Mesenchymal stem cell (in vitro differentiated cells and primary cell): ENCODE results near the gene NOP9.

ENCODE experiments used
- DNase-seq: peaks from one replicate; pipeline ENCODE4 v3.0.0-alpha.2; 2013
- H2AFZ ChIP-seq: one replicate; pipeline ENCODE4 v1.6.1; 2013; ENCODE audit warnings: low read depth, mild to moderate bottlenecking, control low read depth, inconsistent platforms, low read length, moderate library complexity
- H2AK5ac ChIP-seq: 2 replicates; pipeline ENCODE4 v1.6.1; 2013; ENCODE audit warnings: low read length, moderate library complexity, mild to moderate bottlenecking, inconsistent platforms; ENCODE audit not compliant: severe bottlenecking
- H2BK120ac ChIP-seq: one replicate; pipeline ENCODE4 v1.6.1; 2013; ENCODE audit warnings: low read depth, mild to moderate bottlenecking, inconsistent platforms, low read length, moderate library complexity
- H2BK12ac ChIP-seq, 2 experiments: one replicate each; pipeline ENCODE4 v1.6.1; 2013; ENCODE audit warnings: inconsistent platforms in 2 of 2, low read length in 2 of 2, mild to moderate bottlenecking in 2 of 2, moderate library complexity in 2 of 2, control low read depth in 1 of 2
- H2BK15ac ChIP-seq: one replicate; pipeline ENCODE4 v1.6.1; 2013; ENCODE audit warnings: mild to moderate bottlenecking, low read depth, inconsistent platforms; ENCODE audit not compliant: poor library complexity, severe bottlenecking
- H2BK5ac ChIP-seq: 2 replicates; pipeline ENCODE4 v1.6.1; 2013; ENCODE audit warnings: low read depth, mild to moderate bottlenecking, low read length, control low read depth, inconsistent platforms; ENCODE audit not compliant: poor library complexity, severe bottlenecking
- H3K14ac ChIP-seq, 2 experiments: one replicate each; pipeline ENCODE4 v1.6.1; 2013; ENCODE audit warnings: inconsistent platforms in 2 of 2, low read length in 2 of 2, control low read depth in 1 of 2, mild to moderate bottlenecking in 1 of 2, moderate library complexity in 1 of 2
- H3K18ac ChIP-seq, 2 experiments: one replicate each; pipeline ENCODE4 v1.6.1; 2013; ENCODE audit warnings: inconsistent platforms in 2 of 2, low read length in 2 of 2, control low read depth in 1 of 2, low read depth in 1 of 2, mild to moderate bottlenecking in 1 of 2
- H3K23ac ChIP-seq, 2 experiments: one replicate each; pipeline ENCODE4 v1.6.1; 2013; ENCODE audit warnings: inconsistent platforms in 2 of 2, low read length in 2 of 2, mild to moderate bottlenecking in 2 of 2, moderate library complexity in 2 of 2, control low read depth in 1 of 2
- H3K27ac ChIP-seq: 2 replicates; pipeline ENCODE4 v1.5.1; 2013; ENCODE audit warnings: mild to moderate bottlenecking, moderate library complexity, low read length, control low read depth, inconsistent platforms; ENCODE audit not compliant: poor library complexity, severe bottlenecking
- H3K27me3 ChIP-seq, 2 experiments: 2 replicates each; pipeline versions ENCODE4 v1.6.1 to v1.7.0; 2013; ENCODE audit warnings: low read length in 2 of 2, mild to moderate bottlenecking in 2 of 2, moderate library complexity in 2 of 2, control low read depth in 1 of 2, inconsistent platforms in 1 of 2; ENCODE audit not compliant: control insufficient read depth in 1 of 2, insufficient read depth in 1 of 2
- H3K36me3 ChIP-seq, 2 experiments: 2 replicates each; pipeline versions ENCODE4 v1.6.1 to v1.7.0; 2013; ENCODE audit warnings: low read length in 2 of 2, control low read depth in 1 of 2, inconsistent platforms in 1 of 2, low read depth in 1 of 2, mild to moderate bottlenecking in 1 of 2; ENCODE audit not compliant: insufficient read depth in 2 of 2, control insufficient read depth in 1 of 2
- H3K4ac ChIP-seq, 2 experiments: one replicate each; pipeline ENCODE4 v1.6.1; 2013; ENCODE audit warnings: inconsistent platforms in 2 of 2, low read length in 2 of 2, mild to moderate bottlenecking in 2 of 2, moderate library complexity in 2 of 2, control low read depth in 1 of 2, low read depth in 1 of 2
- H3K4me1 ChIP-seq: 2 replicates; pipeline ENCODE4 v1.6.1; 2013; ENCODE audit warnings: low read depth, low read length, control low read depth; ENCODE audit not compliant: control insufficient read depth, insufficient read depth
- H3K4me2 ChIP-seq: 2 replicates; pipeline ENCODE4 v1.6.1; 2013; ENCODE audit warnings: low read length, mild to moderate bottlenecking, inconsistent platforms; ENCODE audit not compliant: poor library complexity, severe bottlenecking
- H3K4me3 ChIP-seq, 2 experiments: 2 replicates each; pipeline versions ENCODE4 v1.5.1 to v1.7.0; 2013; ENCODE audit warnings: low read length in 2 of 2, mild to moderate bottlenecking in 2 of 2, control low read depth in 1 of 2, low read depth in 1 of 2; ENCODE audit not compliant: insufficient read depth in 1 of 2
- H3K79me1 ChIP-seq: replicated peaks from 2 replicates; pipeline ENCODE4 v1.6.1; 2013; ENCODE audit warnings: mild to moderate bottlenecking, control low read depth, low read length, inconsistent platforms; ENCODE audit not compliant: poor library complexity, severe bottlenecking
- H3K9ac ChIP-seq: 2 replicates; pipeline ENCODE4 v1.7.0; 2013; ENCODE audit warnings: mild to moderate bottlenecking, low read length, moderate library complexity
- H3K9me3 ChIP-seq: 2 replicates; pipeline ENCODE4 v1.7.0; 2013; ENCODE audit warnings: mild to moderate bottlenecking, low read length; ENCODE audit not compliant: control insufficient read depth
- H4K8ac ChIP-seq: one replicate; pipeline ENCODE4 v1.6.1; 2013; ENCODE audit warnings: inconsistent platforms, mild to moderate bottlenecking, low read length, moderate library complexity
- H4K91ac ChIP-seq: one replicate; pipeline ENCODE4 v1.6.1; 2013; ENCODE audit warnings: mild to moderate bottlenecking, low read length, inconsistent platforms
- WGBS: methylation state at CpG from one replicate; pipeline ENCODE4 v1.1.7; 2013; ENCODE audit warnings: mixed read lengths; 5-methylcytosine and 5-hydroxymethylcytosine counted together

The NOP9 gene

GRCh38 chr14:24307156-24307574 is 7.5 kb downstream of the NOP9 start:
- H3K4me2 ChIP-seq = no peak overlapping the region
- no peak overlapping the region for H3K14ac ChIP-seq
- H2BK15ac ChIP-seq = no peak overlapping the region
- no peak overlapping the region for H2BK5ac ChIP-seq
- no peak overlapping the region for H2BK12ac ChIP-seq
- no peak for DNase-seq
- no peak overlapping the region for H3K4ac ChIP-seq
- no peaks in the 10 kb centered on the region for H3K9me3 ChIP-seq
- H3K23ac ChIP-seq = no peak overlapping the region
- no peak overlapping the region for H2BK120ac ChIP-seq
- H3K18ac ChIP-seq = no peak overlapping the region
- H3K79me1 ChIP-seq = peaks cover 20% of the 10 kb centered on the region
- no peak overlapping the region for H4K8ac ChIP-seq
- H3K9ac ChIP-seq = no peak overlapping the region
- no peak overlapping the region for H2AFZ ChIP-seq
- no peaks in the 10 kb centered on the region for H3K27me3 ChIP-seq
- no peak overlapping the region for H4K91ac ChIP-seq
- H3K27ac ChIP-seq = no peak overlapping the region
- 85% methylated on average over 11 of the region's 11 CpGs for WGBS
- no peak overlapping the region for H3K4me3 ChIP-seq
- H3K36me3 ChIP-seq = peaks cover 63 to 74% of the 10 kb centered on the region in 2 experiments
- H2AK5ac ChIP-seq = no peak overlapping the region
- peaks cover 10% of the 10 kb centered on the region for H3K4me1 ChIP-seq

DNA sequence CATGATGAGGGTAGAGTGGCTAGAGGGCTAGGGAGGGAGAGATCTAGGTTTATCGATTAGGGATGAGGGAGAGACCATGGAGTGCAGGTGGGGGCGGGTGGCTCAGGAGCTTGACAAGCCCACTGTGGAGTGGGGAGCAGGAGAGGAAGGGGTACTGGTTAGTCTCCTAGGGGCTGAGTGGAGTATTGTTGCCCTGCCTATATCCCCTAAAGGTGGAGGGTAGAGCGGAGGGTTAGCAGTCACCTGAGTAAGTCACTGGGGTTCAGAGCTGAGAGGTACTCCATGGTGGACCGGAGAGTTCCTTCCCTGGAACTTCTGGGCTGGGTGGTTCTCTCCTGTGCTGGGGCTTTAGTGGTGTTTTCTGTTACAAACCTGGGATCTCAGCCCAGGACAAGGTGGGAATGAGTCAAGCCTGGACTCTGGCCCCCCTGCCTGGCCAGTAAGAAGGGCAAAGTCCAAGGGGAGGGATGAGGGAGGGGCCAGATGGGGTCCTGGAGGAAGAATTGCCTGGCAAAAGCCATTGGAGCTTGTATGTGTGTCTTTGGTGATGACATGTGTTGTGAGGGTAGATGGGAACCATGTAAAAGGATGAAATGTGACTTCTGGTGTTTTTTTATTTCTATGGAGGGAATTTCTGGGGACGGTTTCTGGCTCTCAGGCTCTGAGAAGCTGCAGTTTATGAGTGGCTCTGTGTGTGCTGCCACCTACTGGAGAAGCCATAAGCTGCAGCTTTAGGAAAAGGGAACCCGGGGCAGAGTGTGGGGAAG is 8.1 kb downstream of the NOP9 start, which contains the start of gene CIDEB:
CIDEB (minus strand) TSS at position 403 of the 767 bp plus-strand sequence; CDS start at position 284, 119 bp downstream.
- Histone ChIP-seq H3K4ac (no peak within 1 kb of the TSS), H3K27ac (no peak within 1 kb of the TSS), H3K9ac (no peak within 1 kb of the TSS), H3K4me3 (no peak within 1 kb of the TSS), H3K4me1 (peaks cover 10% of the 10 kb centered on the region), H2AFZ (no peak within 1 kb of the TSS), H3K79me1 (peaks cover 14% of the 10 kb centered on the region), H2BK120ac (no peak within 1 kb of the TSS), H3K27me3 (no peaks in the 10 kb centered on the region), H4K8ac (no peak within 1 kb of the TSS), H3K18ac (no peak within 1 kb of the TSS), H3K4me2 (no peak within 1 kb of the TSS), H3K23ac (no peak within 1 kb of the TSS), H3K36me3 (peaks cover 57 to 68% of the 10 kb centered on the region in 2 experiments), H2BK12ac (no peak within 1 kb of the TSS), H2BK5ac (no peak within 1 kb of the TSS), H3K9me3 (no peaks in the 10 kb centered on the region), H2AK5ac (no peak within 1 kb of the TSS), H2BK15ac (no peak within 1 kb of the TSS), H4K91ac (no peak within 1 kb of the TSS), H3K14ac (no peak within 1 kb of the TSS)
- peak; percentile 71 for DNase-seq
- WGBS = 64% methylated on average over 6 of the region's 6 CpGs

DNA sequence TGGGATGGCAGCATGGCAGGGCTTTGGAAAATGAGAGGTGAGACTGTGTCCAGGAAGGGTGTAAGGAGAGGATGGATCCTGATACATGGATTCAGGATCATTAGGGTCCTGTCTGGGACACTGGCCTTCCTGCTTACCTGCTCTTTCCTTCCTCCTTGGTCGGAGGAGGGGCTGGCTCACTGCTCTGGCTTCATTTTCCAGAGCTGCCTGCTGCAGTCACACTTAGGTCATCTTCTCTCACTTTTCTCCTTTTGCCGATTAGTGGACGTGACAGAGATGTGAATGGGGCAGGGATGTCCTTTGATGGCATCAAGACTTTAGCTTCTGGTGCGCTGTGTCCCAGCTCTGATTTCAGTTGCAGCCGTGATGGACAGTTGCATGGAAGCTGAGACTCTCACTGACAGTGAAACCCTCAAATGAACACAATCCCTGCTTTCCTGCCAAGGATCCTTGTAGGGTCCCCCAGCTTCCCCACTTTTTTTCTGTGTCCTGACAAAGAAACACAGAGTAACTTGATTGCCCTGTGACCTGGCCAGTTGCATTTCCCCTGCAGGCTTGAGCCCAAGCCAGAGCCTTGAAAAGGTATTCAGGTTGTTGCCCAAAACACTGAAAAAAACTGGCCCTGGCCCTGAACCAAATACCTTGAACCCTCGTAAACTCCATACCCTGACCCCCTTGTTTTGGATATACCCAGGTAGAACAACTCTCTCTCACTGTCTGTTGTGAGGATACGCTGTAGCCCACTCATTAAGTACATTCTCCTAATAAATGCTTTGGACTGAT is 8.9 kb downstream of the NOP9 start:
- no peak overlapping the region for H4K8ac ChIP-seq
- peaks cover 10% of the 10 kb centered on the region for H3K4me1 ChIP-seq
- no peaks in the 10 kb centered on the region for H3K9me3 ChIP-seq
- H3K9ac ChIP-seq = no peak overlapping the region
- no peak overlapping the region for H3K4me3 ChIP-seq
- no peak overlapping the region for H2BK12ac ChIP-seq
- no peaks in the 10 kb centered on the region for H3K27me3 ChIP-seq
- no peak overlapping the region for H3K14ac ChIP-seq
- WGBS = 79% methylated on average over 7 of the region's 7 CpGs
- H3K23ac ChIP-seq = no peak overlapping the region
- no peak overlapping the region for H2AFZ ChIP-seq
- peaks cover 12% of the 10 kb centered on the region for H3K79me1 ChIP-seq
- no peak overlapping the region for H2BK15ac ChIP-seq
- H3K4ac ChIP-seq = no peak overlapping the region
- no peak overlapping the region for H2BK5ac ChIP-seq
- H2BK120ac ChIP-seq = no peak overlapping the region
- H3K36me3 ChIP-seq = peaks cover 50 to 64% of the 10 kb centered on the region in 2 experiments
- no peak overlapping the region for H3K18ac ChIP-seq
- no peak overlapping the region for H4K91ac ChIP-seq
- H2AK5ac ChIP-seq = no peak overlapping the region
- no peak overlapping the region for H3K27ac ChIP-seq
- no peak overlapping the region for H3K4me2 ChIP-seq
- DNase-seq = no peak
